ENCODE measurements around the gene MBNL1. TPM values are rescaled to one million over a fixed set of nuclear protein-coding genes. Genes with fewer than 3 reads are reported as not detected.

The MBNL1 gene
- total RNA-seq, 1 experiment from 2014 or later = 265 TPM

DNA sequence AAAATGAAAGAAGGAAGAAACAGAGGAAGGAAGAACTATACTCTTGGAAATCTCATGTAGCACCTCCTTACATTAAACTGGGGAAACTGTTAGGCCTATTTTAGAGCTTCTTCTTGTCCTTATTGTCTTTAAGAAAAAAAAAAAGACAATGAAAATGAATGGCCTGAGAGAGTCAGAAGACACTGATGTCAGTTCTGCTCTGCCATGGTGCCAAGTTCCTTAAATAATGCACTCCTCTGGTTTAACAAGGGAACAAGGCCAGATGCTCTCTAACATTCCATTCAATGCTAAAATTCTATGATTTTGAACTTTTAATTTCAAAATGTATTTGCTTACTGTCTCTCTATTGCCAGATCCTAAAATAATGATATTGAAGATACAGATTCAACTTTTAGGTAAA, 4.4 kb upstream of the MBNL1 start:
- H3K36me3 ChIP-seq (ENCODE audit: insufficient read depth, low read length) = no peaks in the 10 kb centered on the region
- H3K9me2 ChIP-seq (replicated peaks; ENCODE audit: insufficient read depth, low read length) = no peaks in the 10 kb centered on the region
- no peak for DNase-seq
- no peak overlapping the region for H3K4me3 ChIP-seq (ENCODE audit: low read length)
- H3K27ac ChIP-seq (ENCODE audit: low read length) = no peak overlapping the region
- H3K9me3 ChIP-seq (ENCODE audit: low read length) = no peaks in the 10 kb centered on the region
- no peaks in the 10 kb centered on the region; the same call in 1 of the 2 replicates for H3K27me3 ChIP-seq (ENCODE audit: low read length)
- H4K20me1 ChIP-seq (ENCODE audit: insufficient read depth, low read depth, low read length) = no peaks in the 10 kb centered on the region; the same call in 1 of the 2 replicates
- H3K79me2 ChIP-seq (ENCODE audit: low read length) = peaks cover 5% of the 10 kb centered on the region
- H3K4me1 ChIP-seq (ENCODE audit: low read length) = peaks cover 13% of the 10 kb centered on the region
- no peak overlapping the region for H3K4me2 ChIP-seq (ENCODE audit: low read depth, low read length, poor library complexity, severe bottlenecking)
- H2AFZ ChIP-seq (ENCODE audit: low read length) = no peak overlapping the region
- H3K9ac ChIP-seq (ENCODE audit: low read length) = no peak overlapping the region

DNA sequence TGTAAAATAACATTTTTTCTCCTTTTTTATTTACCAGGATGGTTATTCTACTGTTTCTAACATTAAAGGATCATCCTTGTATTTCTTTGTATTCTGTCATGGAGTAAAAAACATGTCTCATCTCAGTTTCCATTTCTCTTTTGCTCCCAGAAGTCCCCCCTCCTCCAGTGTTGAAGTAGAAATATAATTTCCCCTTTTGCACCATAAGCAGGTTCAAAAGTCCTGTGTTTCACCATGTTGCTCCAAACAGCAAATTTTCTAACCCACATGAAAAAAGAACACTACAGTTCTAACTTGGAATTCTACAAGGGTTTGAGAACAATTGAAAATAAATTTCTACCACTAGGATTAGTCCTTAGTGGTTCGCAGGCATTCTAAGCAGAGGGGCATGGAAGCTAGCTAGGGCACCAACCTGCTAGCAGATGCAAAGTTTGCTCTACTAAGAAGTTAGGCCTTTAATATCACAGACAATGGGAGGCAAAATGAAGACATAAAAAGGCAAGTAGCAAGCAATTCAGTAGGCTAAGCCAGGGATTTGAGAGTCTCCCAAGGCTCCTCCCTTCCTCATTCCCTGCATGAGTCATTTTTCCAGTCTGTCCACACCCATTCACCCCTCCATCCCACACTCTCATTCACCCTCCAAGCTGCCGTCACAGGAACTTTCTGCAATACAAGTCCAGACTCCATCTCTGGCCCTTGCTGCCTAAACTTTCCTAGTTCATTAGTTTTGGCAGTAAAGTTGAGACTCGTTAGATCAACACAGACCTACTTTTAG, 2.3 kb upstream of the MBNL1 start:
- H3K9ac ChIP-seq (ENCODE audit: low read length) = no peak overlapping the region
- peaks cover 9% of the 10 kb centered on the region; the same call in 1 of the 2 replicates for H4K20me1 ChIP-seq (ENCODE audit: insufficient read depth, low read depth, low read length)
- DNase-seq = no peak
- no peak overlapping the region for H3K27ac ChIP-seq (ENCODE audit: low read length)
- peaks cover 26% of the 10 kb centered on the region for H3K79me2 ChIP-seq (ENCODE audit: low read length)
- no peaks in the 10 kb centered on the region for H3K36me3 ChIP-seq (ENCODE audit: insufficient read depth, low read length)
- H3K4me2 ChIP-seq (ENCODE audit: low read depth, low read length, poor library complexity, severe bottlenecking) = no peak overlapping the region
- H3K9me2 ChIP-seq (replicated peaks; ENCODE audit: insufficient read depth, low read length) = no peaks in the 10 kb centered on the region
- no peak overlapping the region for H2AFZ ChIP-seq (ENCODE audit: low read length)
- no peak overlapping the region for H3K4me3 ChIP-seq (ENCODE audit: low read length)
- no peaks in the 10 kb centered on the region for H3K9me3 ChIP-seq (ENCODE audit: low read length)
- no peaks in the 10 kb centered on the region; the same call in 1 of the 2 replicates for H3K27me3 ChIP-seq (ENCODE audit: low read length)
- H3K4me1 ChIP-seq (ENCODE audit: low read length) = peaks cover 21% of the 10 kb centered on the region

DNA sequence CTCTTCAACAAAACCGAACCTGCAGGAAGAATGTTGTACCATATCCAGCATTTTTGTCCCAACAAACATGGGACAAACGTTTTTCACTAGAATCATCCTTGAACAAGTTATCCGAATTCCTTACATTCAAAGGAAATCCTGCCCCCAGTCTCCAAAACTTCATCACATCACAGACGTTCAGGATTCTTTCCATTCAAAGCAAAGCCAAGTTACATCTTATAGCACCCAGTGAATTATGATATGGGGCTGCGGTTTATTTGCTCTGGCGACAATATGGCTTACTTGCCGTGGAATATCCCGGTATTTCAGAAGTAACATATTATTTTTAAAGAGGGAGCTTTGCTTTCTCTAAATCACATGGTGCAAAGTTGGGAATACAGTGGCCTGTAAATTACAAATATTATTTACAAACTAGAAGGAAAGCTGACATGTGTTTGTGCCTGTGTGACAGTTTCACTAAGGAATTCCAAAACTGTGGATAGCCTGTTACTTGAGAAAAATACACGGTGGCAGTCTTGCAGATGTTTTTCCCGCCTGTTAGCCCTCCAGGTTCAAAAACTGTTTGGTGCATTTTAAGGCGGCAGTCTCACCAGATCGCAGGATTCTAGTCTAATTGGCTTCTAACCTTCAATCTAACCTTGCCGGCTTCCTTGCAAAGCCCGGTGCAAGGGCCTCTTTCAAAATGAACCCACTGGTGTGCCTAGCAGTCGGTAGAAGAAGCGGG, 736 bp upstream of the MBNL1 start:
- Histone ChIP-seq H4K20me1 (ENCODE audit: insufficient read depth, low read depth, low read length) (peaks cover 9% of the 10 kb centered on the region; the same call in 1 of the 2 replicates), H3K27ac (ENCODE audit: low read length) (peak overlapping the region; percentile 91), H3K9me3 (ENCODE audit: low read length) (no peaks in the 10 kb centered on the region), H3K9ac (ENCODE audit: low read length) (peak overlapping the region; percentile 96), H3K4me1 (ENCODE audit: low read length) (peaks cover 37% of the 10 kb centered on the region), H2AFZ (ENCODE audit: low read length) (peak overlapping the region; percentile 15; the same call in 1 of the 2 replicates), H3K27me3 (ENCODE audit: low read length) (no peaks in the 10 kb centered on the region; the same call in 1 of the 2 replicates), H3K4me2 (ENCODE audit: low read depth, low read length, poor library complexity, severe bottlenecking) (peak overlapping the region; percentile 96), H3K79me2 (ENCODE audit: low read length) (peaks cover 42% of the 10 kb centered on the region), H3K4me3 (ENCODE audit: low read length) (peak overlapping the region; percentile 91), H3K9me2 (replicated peaks; ENCODE audit: insufficient read depth, low read length) (no peaks in the 10 kb centered on the region), H3K36me3 (ENCODE audit: insufficient read depth, low read length) (peaks cover 6% of the 10 kb centered on the region; the same call in 1 of the 2 replicates)
- DNase-seq = peak; percentile 55

DNA sequence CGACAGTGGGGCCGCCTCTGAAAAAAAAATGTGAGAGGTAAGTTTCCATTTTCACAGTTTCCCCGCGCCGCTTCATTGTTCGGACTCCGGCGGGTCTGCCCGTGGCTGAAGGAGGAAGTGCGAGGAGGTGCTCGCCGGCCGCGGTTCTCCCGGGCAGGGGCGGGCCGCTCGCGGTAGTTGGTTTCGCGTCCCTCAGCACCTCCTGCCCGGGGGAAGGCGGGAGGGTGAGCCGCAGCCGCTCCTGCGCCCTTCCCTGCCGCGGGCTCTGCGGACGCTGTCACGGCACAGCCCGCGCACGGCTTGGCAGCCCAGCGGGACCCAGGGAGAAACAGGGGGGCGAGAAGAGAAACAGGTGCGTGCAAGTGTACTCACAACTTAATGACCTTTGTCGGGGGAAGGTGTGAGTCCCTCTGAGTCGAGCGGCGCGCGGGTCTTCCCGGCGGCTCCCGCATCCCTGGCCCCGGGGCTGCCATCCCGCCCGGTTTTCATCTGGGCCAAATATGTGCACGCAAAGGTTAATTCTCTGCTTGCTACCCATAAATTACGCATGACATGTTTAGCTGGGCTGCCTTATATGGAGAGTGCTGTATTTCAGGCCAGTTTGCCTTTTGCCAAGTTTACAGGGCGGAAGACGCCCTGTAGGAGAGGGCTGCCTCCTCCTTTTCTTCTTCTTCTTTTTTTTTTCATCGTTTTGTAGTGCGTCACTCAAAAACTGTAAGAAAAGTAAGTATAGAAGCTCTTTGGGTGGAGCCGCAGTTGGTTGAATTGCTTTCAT, 514 bp downstream of the MBNL1 start:
- H3K79me2 ChIP-seq (ENCODE audit: low read length) = peaks cover 54% of the 10 kb centered on the region
- H3K27me3 ChIP-seq (ENCODE audit: low read length) = no peaks in the 10 kb centered on the region; the same call in 1 of the 2 replicates
- peak overlapping the region; percentile 96 for H3K9ac ChIP-seq (ENCODE audit: low read length)
- 0 out of 2 replicates have a peak overlapping the region, but pooled peaks have one; percentile 15 for H2AFZ ChIP-seq (ENCODE audit: low read length)
- H3K4me1 ChIP-seq (ENCODE audit: low read length) = peaks cover 49% of the 10 kb centered on the region
- H3K9me2 ChIP-seq (replicated peaks; ENCODE audit: insufficient read depth, low read length) = no peaks in the 10 kb centered on the region
- peak; percentile 87 for DNase-seq
- peaks cover 12% of the 10 kb centered on the region; the same call in 1 of the 2 replicates for H3K36me3 ChIP-seq (ENCODE audit: insufficient read depth, low read length)
- H3K4me2 ChIP-seq (ENCODE audit: low read depth, low read length, poor library complexity, severe bottlenecking) = peak overlapping the region; percentile 96
- peak overlapping the region; percentile 91 for H3K27ac ChIP-seq (ENCODE audit: low read length)
- H3K9me3 ChIP-seq (ENCODE audit: low read length) = no peaks in the 10 kb centered on the region
- peaks cover 9% of the 10 kb centered on the region; the same call in 1 of the 2 replicates for H4K20me1 ChIP-seq (ENCODE audit: insufficient read depth, low read depth, low read length)
- H3K4me3 ChIP-seq (ENCODE audit: low read length) = peak overlapping the region; percentile 91

DNA sequence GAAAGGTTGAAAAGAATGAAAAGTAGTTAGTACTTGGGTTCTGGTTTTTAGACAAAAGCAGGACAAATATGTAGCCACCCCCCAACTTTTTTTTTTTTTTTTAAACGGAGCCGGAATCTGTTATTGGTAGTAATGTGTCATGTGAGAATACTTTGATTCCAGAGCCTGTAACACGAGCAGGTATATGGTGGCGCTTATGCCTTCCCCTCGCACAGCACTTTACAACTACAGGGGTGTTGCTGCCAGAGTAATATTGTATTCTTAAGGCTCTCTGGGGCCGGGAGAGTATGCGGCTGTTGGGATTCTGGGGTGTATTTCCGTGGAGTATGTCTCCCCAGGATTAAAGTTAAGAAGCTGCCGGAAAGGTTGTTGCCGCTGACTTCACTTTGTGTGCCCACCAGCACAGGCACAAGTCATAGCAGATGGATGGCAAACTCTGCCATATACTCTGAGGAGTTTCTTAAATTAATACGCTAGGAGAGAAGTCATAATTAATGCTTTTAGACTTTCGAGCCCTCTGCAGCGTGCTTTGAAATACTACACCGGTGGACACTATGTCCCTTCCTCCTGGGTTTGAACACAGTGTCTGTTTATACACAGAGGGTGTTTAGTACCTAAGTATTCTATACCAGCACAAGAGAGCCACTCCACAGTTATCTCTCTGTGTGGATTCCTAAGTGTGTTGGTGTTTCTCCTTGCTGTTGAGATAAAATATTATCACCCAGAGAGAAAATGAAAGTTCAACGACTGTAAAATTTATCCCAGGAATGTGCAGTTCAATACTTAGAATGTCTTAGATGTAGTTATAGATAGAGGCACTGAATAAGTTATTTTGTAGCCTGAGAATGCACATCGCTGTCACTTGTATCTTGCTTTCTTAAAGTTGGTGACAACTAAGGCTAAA, 1.4 kb downstream of the MBNL1 start:
- Histone ChIP-seq H3K36me3 (ENCODE audit: insufficient read depth, low read length) (peaks cover 12% of the 10 kb centered on the region; the same call in 1 of the 2 replicates), H3K27ac (ENCODE audit: low read length) (peak overlapping the region; percentile 91), H3K9me2 (replicated peaks; ENCODE audit: insufficient read depth, low read length) (no peaks in the 10 kb centered on the region), H3K4me1 (ENCODE audit: low read length) (peaks cover 57% of the 10 kb centered on the region), H3K9ac (ENCODE audit: low read length) (peak overlapping the region; percentile 96), H3K9me3 (ENCODE audit: low read length) (no peaks in the 10 kb centered on the region), H4K20me1 (ENCODE audit: insufficient read depth, low read depth, low read length) (peaks cover 9% of the 10 kb centered on the region; the same call in 1 of the 2 replicates), H3K4me2 (ENCODE audit: low read depth, low read length, poor library complexity, severe bottlenecking) (peak overlapping the region; percentile 96), H3K4me3 (ENCODE audit: low read length) (peak overlapping the region; percentile 91), H2AFZ (ENCODE audit: low read length) (0 out of 2 replicates have a peak overlapping the region, but pooled peaks have one; percentile 15), H3K27me3 (ENCODE audit: low read length) (no peaks in the 10 kb centered on the region; the same call in 1 of the 2 replicates), H3K79me2 (ENCODE audit: low read length) (peaks cover 62% of the 10 kb centered on the region)
- DNase-seq = peak; percentile 81

DNA sequence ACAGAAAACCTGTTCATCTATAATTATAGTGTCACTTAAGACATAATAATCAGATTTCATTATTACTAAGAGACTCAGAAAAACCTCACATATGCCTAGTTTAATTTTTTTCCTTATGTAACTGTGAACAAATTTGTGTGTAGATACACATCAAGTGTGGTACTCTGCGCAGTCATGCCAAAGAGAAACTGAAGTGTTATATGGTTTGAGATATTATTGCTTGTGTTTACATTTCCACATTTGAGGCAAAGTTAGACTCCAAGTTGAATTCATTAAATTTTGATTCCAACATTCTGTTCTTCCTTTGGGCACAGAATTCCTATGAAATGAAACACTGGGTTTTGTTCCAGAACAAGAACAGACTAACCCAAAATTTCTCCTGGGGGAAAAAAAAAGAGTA, 2.2 kb downstream of the MBNL1 start:
- Histone ChIP-seq H3K79me2 (ENCODE audit: low read length) (peaks cover 71% of the 10 kb centered on the region), H2AFZ (ENCODE audit: low read length) (no peak overlapping the region), H3K9me2 (replicated peaks; ENCODE audit: insufficient read depth, low read length) (no peaks in the 10 kb centered on the region), H3K9me3 (ENCODE audit: low read length) (no peaks in the 10 kb centered on the region), H3K4me1 (ENCODE audit: low read length) (peaks cover 64% of the 10 kb centered on the region), H3K4me3 (ENCODE audit: low read length) (peak overlapping the region; percentile 91), H3K27ac (ENCODE audit: low read length) (peak overlapping the region; percentile 91), H3K27me3 (ENCODE audit: low read length) (no peaks in the 10 kb centered on the region; the same call in 1 of the 2 replicates), H3K36me3 (ENCODE audit: insufficient read depth, low read length) (peaks cover 12% of the 10 kb centered on the region; the same call in 1 of the 2 replicates), H3K9ac (ENCODE audit: low read length) (peak overlapping the region; percentile 96), H4K20me1 (ENCODE audit: insufficient read depth, low read depth, low read length) (peaks cover 9% of the 10 kb centered on the region; the same call in 1 of the 2 replicates), H3K4me2 (ENCODE audit: low read depth, low read length, poor library complexity, severe bottlenecking) (peak overlapping the region; percentile 96)
- DNase-seq = no peak

Data from Karpas-422 (cell line).